Smooth muscle cell (in vitro differentiated cells): ENCODE measurements around the gene PGBD5. TPM values are rescaled to one million over a fixed set of nuclear protein-coding genes. Genes with fewer than 3 reads are reported as not detected.

Source experiments
- DNase-seq: peaks from one replicate; lab custom pipeline; 2025; ENCODE audit not compliant: unreplicated experiment; lab: John Stamatoyannopoulos, UW
- H2AFZ ChIP-seq: fragments of 200-600 bp; sonication (generic); 2 replicates; pipeline ENCODE4 v1.6.0; 2016; ENCODE audit warnings: antibody characterized with exemption, low read depth, mild to moderate bottlenecking
- H3F3A ChIP-seq: fragments of 200-600 bp; sonication (generic); 2 replicates; pipeline ENCODE4 v1.6.0; 2017; ENCODE audit warnings: antibody characterized with exemption, low read depth
- H3K27ac ChIP-seq: fragments of 200-600 bp; sonication (generic); 2 replicates; pipeline ENCODE4 v1.5.1; 2016; ENCODE audit warnings: low read depth, mild to moderate bottlenecking
- H3K27me3 ChIP-seq: fragments of 200-600 bp; sonication (generic); 2 replicates; pipeline ENCODE4 v1.6.1; 2016; ENCODE audit warnings: low read depth, mild to moderate bottlenecking
- H3K36me3 ChIP-seq: fragments of 200-600 bp; sonication (generic); 2 replicates; pipeline ENCODE4 v1.5.1; 2016; ENCODE audit warnings: low read depth
- H3K4me1 ChIP-seq: fragments of 200-600 bp; sonication (generic); 2 replicates; pipeline ENCODE4 v1.5.1; 2016; ENCODE audit warnings: low read depth
- H3K4me2 ChIP-seq: fragments of 200-600 bp; sonication (generic); 2 replicates; pipeline ENCODE4 v1.6.0; 2016; ENCODE audit warnings: mild to moderate bottlenecking
- H3K4me3 ChIP-seq: fragments of 200-600 bp; sonication (generic); 2 replicates; pipeline ENCODE4 v1.5.1; 2016; ENCODE audit warnings: mild to moderate bottlenecking
- H3K79me2 ChIP-seq: fragments of 200-600 bp; sonication (generic); 2 replicates; pipeline ENCODE4 v1.6.0; 2016; ENCODE audit warnings: low read depth, mild to moderate bottlenecking
- H3K9ac ChIP-seq: fragments of 200-600 bp; sonication (generic); 2 replicates; pipeline ENCODE4 v1.6.0; 2016; ENCODE audit warnings: low read depth
- H3K9me3 ChIP-seq: fragments of 200-600 bp; sonication (generic); replicated peaks from 2 replicates; pipeline ENCODE4 v1.5.1; 2016; ENCODE audit warnings: low read depth
- H4K20me1 ChIP-seq: fragments of 200-600 bp; sonication (generic); 2 replicates; pipeline ENCODE4 v1.6.0; 2016; ENCODE audit warnings: low read depth
- CTCF ChIP-seq: fragments of 200-600 bp; sonication (generic); IDR thresholded peaks from 2 replicates; pipeline ENCODE4 v1.5.1; 2017; ENCODE audit warnings: borderline replicate concordance, mild to moderate bottlenecking, antibody characterized with exemption; ENCODE audit not compliant: insufficient read depth, poor library complexity, severe bottlenecking
- WGBS: methylation state at CpG from one replicate; pipeline ENCODE4 v1.1.7; 2016; ENCODE audit warnings: low lambda C conversion rate; 5-methylcytosine and 5-hydroxymethylcytosine counted together
- polyA plus RNA-seq: library from polyadenylated mRNA; unstranded; fragments of >200 nt; fragmentation: Nextera tagmentation; extraction: Ambion mirVana; gene quantifications from 2 replicates; pipeline ENCODE4 v1.2.1, GENCODE V29; 2016
- total RNA-seq: library from RNA; depleted of rRNA; stranded (reverse); fragments of >200 nt; gene quantifications from 2 replicates; pipeline ENCODE4 v1.2.3, GENCODE V29; 2014

Gene PGBD5
- total and polyA plus RNA-seq, 2 experiments from 2014 or later, result 0.83 to 0.94 TPM

GRCh38 chr1:230320804-230321203, 105.3 kb downstream of the PGBD5 start:
- no peaks in the 10 kb centered on the region for H3K36me3 ChIP-seq
- no peak overlapping the region for H3K27ac ChIP-seq
- TF ChIP-seq CTCF, result no peak
- DNase-seq, result no peak
- no peaks in the 10 kb centered on the region for H3K79me2 ChIP-seq
- no peaks in the 10 kb centered on the region for H3F3A ChIP-seq
- no peak overlapping the region for H3K9ac ChIP-seq
- H4K20me1 ChIP-seq, result no peaks in the 10 kb centered on the region
- WGBS, result 88% methylated on average over 4 of the region's 4 CpGs
- H3K4me1 ChIP-seq, result no peaks in the 10 kb centered on the region
- H3K4me2 ChIP-seq, result no peak overlapping the region
- H3K9me3 ChIP-seq, result no peaks in the 10 kb centered on the region
- H3K27me3 ChIP-seq, result no peaks in the 10 kb centered on the region
- H2AFZ ChIP-seq, result no peak overlapping the region
- H3K4me3 ChIP-seq, result no peak overlapping the region

- Histone ChIP-seq H3K27ac (no peak overlapping the region), H3K4me1 (no peaks in the 10 kb centered on the region), H3K9ac (no peak overlapping the region), H4K20me1 (no peaks in the 10 kb centered on the region), H2AFZ (no peak overlapping the region), H3K4me3 (no peak overlapping the region), H3K4me2 (no peak overlapping the region), H3K9me3 (no peaks in the 10 kb centered on the region), H3K79me2 (no peaks in the 10 kb centered on the region), H3K27me3 (no peaks in the 10 kb centered on the region), H3F3A (no peaks in the 10 kb centered on the region), H3K36me3 (no peaks in the 10 kb centered on the region)
- DNase-seq, result no peak
- 92% methylated on average over 17 of the region's 17 CpGs for WGBS
- no peak for TF ChIP-seq CTCF
Observed at GRCh38 chr1:230319014-230319747, 107.0 kb downstream of the PGBD5 start.

GRCh38 chr1:230317823-230318819, 108.0 kb downstream of the PGBD5 start:
- H3K9ac ChIP-seq, result no peak overlapping the region
- no peaks in the 10 kb centered on the region for H3K9me3 ChIP-seq
- H3K27me3 ChIP-seq, result no peaks in the 10 kb centered on the region
- no peak overlapping the region for H3K4me3 ChIP-seq
- H3K79me2 ChIP-seq, result no peaks in the 10 kb centered on the region
- WGBS, result 84% methylated on average over 23 of the region's 23 CpGs
- no peak overlapping the region for H2AFZ ChIP-seq
- DNase-seq, result no peak
- TF ChIP-seq CTCF, result no peak
- no peaks in the 10 kb centered on the region for H3F3A ChIP-seq
- H3K36me3 ChIP-seq, result no peaks in the 10 kb centered on the region
- H4K20me1 ChIP-seq, result no peaks in the 10 kb centered on the region
- no peak overlapping the region for H3K27ac ChIP-seq
- no peaks in the 10 kb centered on the region for H3K4me1 ChIP-seq
- no peak overlapping the region for H3K4me2 ChIP-seq
